ENCODE results near the gene TSPYL4. TPM values are rescaled to one million over a fixed set of nuclear protein-coding genes. Genes with fewer than 3 reads are reported as not detected.

TSPYL4 gene
- total and polyA plus RNA-seq, 2 donors (not counting 3 experiments of a cell fraction or from before 2014, with no cell fraction given): 24.5 to 43.1 TPM

GRCh38 chr6:116298973-116299372 lies 45.1 kb upstream of the TSPYL4 start:
- DNase-seq (ENCODE audit: low read depth, low spot score): no peak
- dilution Hi-C loops (cut with MboI; ENCODE audit: extremely low pct_ligation_motif_present, low sequenced_read_pairs) (no loop called here), intact Hi-C loops (cut with micrococcal nuclease) (no loop called here)
- Histone ChIP-seq H3K4me2 (ENCODE audit: insufficient read depth, low read length) (no peak overlapping the region), H3K36me3 (ENCODE audit: control insufficient read depth in 2 of 2, extremely low read depth in 1 of 2, insufficient read depth in 2 of 2, low read length in 2 of 2) (no peaks in the 10 kb centered on the region), H3K27ac (ENCODE audit: insufficient read depth, low read depth, low read length) (no peak overlapping the region), H3K4me3 (replicated peaks in 1 of 3; ENCODE audit: insufficient read depth in 1 of 3, low read depth in 1 of 3, low read length in 3 of 3) (no peak overlapping the region), H3K9me1 (replicated peaks; ENCODE audit: control insufficient read depth, extremely low read depth, insufficient read depth, low read length) (no peaks in the 10 kb centered on the region), H3K9ac (replicated peaks; ENCODE audit: extremely low read depth, insufficient read depth, low read length) (no peak overlapping the region), H3K9me3 (replicated peaks; ENCODE audit: control insufficient read depth, insufficient read depth, low read length) (no peaks in the 10 kb centered on the region), H4K20me1 (replicated peaks; ENCODE audit: control insufficient read depth, extremely low read depth, insufficient read depth, low read length) (no peaks in the 10 kb centered on the region), H3K27me3 (ENCODE audit: control insufficient read depth in 2 of 2, insufficient read depth in 2 of 2, low read length in 2 of 2) (no peaks in the 10 kb centered on the region), H3K4me1 (ENCODE audit: control insufficient read depth, extremely low read depth, insufficient read depth, low read length) (no peaks in the 10 kb centered on the region), H3K79me2 (ENCODE audit: control insufficient read depth, insufficient read depth, low read length) (no peaks in the 10 kb centered on the region), H2AFZ (ENCODE audit: low read depth, low read length) (no peak overlapping the region)
- FAIRE-seq: no peak
- ChIA-PET CTCF (interaction anchor here (2.6 kb wide), 1 partner anchor 11 kb away, joined by 12 read pairs; no protein-coding TSS in a partner anchor), POLR2A (no interaction called here)
- no TSS peak for BruUV-seq (replicated peaks)
- TF ChIP-seq GATA2 (IDR thresholded peaks at IDR 0.05; ENCODE audit: insufficient read depth, insufficient read length, low read depth, low read length): no peak
- TF ChIP-seq EZH2 (IDR thresholded peaks at IDR 0.05; ENCODE audit: borderline replicate concordance, low read depth, low read length, severe bottlenecking): no peak
- TF ChIP-seq FOS (IDR thresholded peaks at IDR 0.05; ENCODE audit: borderline replicate concordance, insufficient read depth, low read length): no peak
- TF ChIP-seq MYC (IDR thresholded peaks at IDR 0.05; ENCODE audit: low read depth, low read length): no peak
- TF ChIP-seq POLR2A (IDR thresholded peaks at IDR 0.05; ENCODE audit: low read depth, low read length): no peak
- no peak for TF ChIP-seq CTCF (IDR thresholded peaks at IDR 0.05; ENCODE audit: extremely low read depth in 1 of 2, insufficient read depth in 1 of 2, low read depth in 1 of 2, low read length in 2 of 2)
- no peak for TF ChIP-seq POLR2AphosphoS5 (IDR thresholded peaks at IDR 0.05; ENCODE audit: insufficient read depth, low read depth, low read length)
- no peak for TF ChIP-seq MAX (IDR thresholded peaks at IDR 0.05; ENCODE audit: insufficient read depth, insufficient read length)
- no peak for TF ChIP-seq JUN (IDR thresholded peaks at IDR 0.05; ENCODE audit: borderline replicate concordance, insufficient read depth, insufficient read length, low read depth)

All from endothelial cell of umbilical vein (primary cell).